ENCODE data around the gene EVL.

EVL gene

GRCh38 chr14:100131181-100131580 lies 66.0 kb downstream of the EVL start:
- DNase-seq (ENCODE audit: low read depth): no peak
- no peak overlapping the region for H3K4me3 ChIP-seq (ENCODE audit: low read depth, low read length)
- no peak for TF ChIP-seq CTCF (IDR thresholded peaks at IDR 0.05; ENCODE audit: control insufficient read depth, extremely low read depth, insufficient read depth)

- TF ChIP-seq CTCF (IDR thresholded peaks at IDR 0.05; ENCODE audit: control insufficient read depth, extremely low read depth, insufficient read depth): no peak
These were observed 67.1 kb downstream of the EVL start for GRCh38 chr14:100132161-100132902.

GRCh38 chr14:100132903-100133510 lies 67.8 kb downstream of the EVL start:
- no peak overlapping the region for H3K4me3 ChIP-seq (ENCODE audit: low read depth, low read length)
- TF ChIP-seq CTCF (IDR thresholded peaks at IDR 0.05; ENCODE audit: control insufficient read depth, extremely low read depth, insufficient read depth): no peak
- DNase-seq (ENCODE audit: low read depth): no peak

More at GRCh38 chr14:100132161-100132902, 67.1 kb downstream of the EVL start:
- DNase-seq (ENCODE audit: low read depth): no peak
- H3K4me3 ChIP-seq (ENCODE audit: low read depth, low read length): no peak overlapping the region

DNA sequence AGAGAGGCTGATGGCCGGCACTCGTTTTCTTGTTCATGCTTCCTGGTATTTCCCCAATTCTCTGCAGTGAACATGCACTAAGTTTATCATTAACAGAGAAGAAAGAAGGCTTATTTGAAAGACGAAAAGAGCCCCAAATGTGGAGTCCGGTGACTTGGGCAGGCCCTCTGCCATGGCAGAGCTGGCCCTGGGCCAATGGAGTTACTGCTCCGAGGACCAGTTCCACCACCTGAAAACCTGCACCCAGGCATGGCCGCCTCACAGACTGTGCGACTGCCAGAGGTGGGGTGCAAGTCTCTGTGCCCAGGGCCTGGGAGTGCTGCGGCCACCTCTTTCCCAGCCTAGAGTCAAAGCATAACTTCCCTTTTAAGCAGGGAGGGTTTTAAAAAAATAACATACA lies 69.4 kb downstream of the EVL start:
- DNase-seq (ENCODE audit: low read depth): no peak
- H3K4me3 ChIP-seq (ENCODE audit: low read depth, low read length): no peak overlapping the region
- TF ChIP-seq CTCF (IDR thresholded peaks at IDR 0.05; ENCODE audit: control insufficient read depth, extremely low read depth, insufficient read depth): no peak

- TF ChIP-seq CTCF (IDR thresholded peaks at IDR 0.05; ENCODE audit: control insufficient read depth, extremely low read depth, insufficient read depth): no peak
- DNase-seq (ENCODE audit: low read depth): no peak
These were observed 69.9 kb downstream of the EVL start for GRCh38 chr14:100135073-100135472.

DNA sequence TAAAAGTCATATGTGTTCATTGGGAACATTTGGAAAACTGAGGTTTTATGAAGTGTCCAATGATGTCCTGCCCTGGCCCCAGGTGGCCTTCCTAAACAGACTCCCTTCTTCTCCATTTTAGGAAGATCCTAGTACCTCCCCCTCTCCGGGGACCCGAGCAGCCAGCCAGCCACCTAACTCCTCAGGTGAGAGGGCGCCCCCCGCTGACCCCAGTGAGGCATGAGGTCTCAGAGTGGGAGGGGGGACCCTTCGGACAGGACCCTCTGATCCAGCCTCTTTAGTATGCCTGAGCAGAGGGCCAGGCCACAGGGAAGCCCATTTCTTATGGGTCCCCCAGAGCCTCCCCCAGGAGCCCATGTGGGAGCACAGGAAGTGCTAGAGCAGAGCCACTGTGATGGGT lies 70.6 kb downstream of the EVL start:
- H3K4me3 ChIP-seq (ENCODE audit: low read depth, low read length): no peak overlapping the region
- TF ChIP-seq CTCF (IDR thresholded peaks at IDR 0.05; ENCODE audit: control insufficient read depth, extremely low read depth, insufficient read depth): 0 out of 2 replicates have a peak, but pooled peaks have one; percentile 6
- DNase-seq (ENCODE audit: low read depth): no peak

More at GRCh38 chr14:100135073-100135472, 69.9 kb downstream of the EVL start:
- no peak overlapping the region for H3K4me3 ChIP-seq (ENCODE audit: low read depth, low read length)

All from LNCaP clone FGC (cell line).